ENCODE measurements around the gene SNX12. TPM values are rescaled to one million over a fixed set of nuclear protein-coding genes. Genes with fewer than 3 reads are reported as not detected.

The SNX12 gene
- total and polyA plus RNA-seq, 8 donors = 16.5 to 51.0 (median 47.2) TPM

GRCh38 chrX:71100581-71101505, 32.7 kb upstream of the SNX12 start:
- TF ChIP-seq POLR2A (IDR thresholded peaks at IDR 0.05) = no peak
- TF ChIP-seq POLR2AphosphoS5 (IDR thresholded peaks at IDR 0.05) = no peak
- no peak for TF ChIP-seq CTCF (IDR thresholded peaks at IDR 0.05)
- no peak for TF ChIP-seq EP300 (IDR thresholded peaks at IDR 0.05)
- 64 to 87% (median 82%) methylated on average over 15 to 31 of the region's 31 CpGs for WGBS, 5 donors
- Histone ChIP-seq H3K36me3 (peaks cover 0 to 7% (median 0%) of the 10 kb centered on the region in 4 donors), H3K4me3 (no peak overlapping the region), H3K27me3 (no peaks in the 10 kb centered on the region), H3K9me3 (no peaks in the 10 kb centered on the region), H3K4me1 (peaks cover 4 to 40% (median 24%) of the 10 kb centered on the region in 4 donors), H3K27ac (no peak overlapping the region)
- intact Hi-C loops (cut with DNase I; ENCODE audit: low total_unique reads) = no loop called here
- peak in 1 of 2 donors; percentile 24 for DNase-seq

- 46 to 92% (median 84%) methylated on average over 2 to 4 of the region's 4 CpGs for WGBS, 5 donors
- no peaks in the 10 kb centered on the region for H3K27me3 ChIP-seq
- H3K4me3 ChIP-seq = no peak overlapping the region
- H3K27ac ChIP-seq = no peak overlapping the region
- H3K36me3 ChIP-seq = peaks cover 0 to 7% (median 0%) of the 10 kb centered on the region in 4 donors
- TF ChIP-seq POLR2A (IDR thresholded peaks at IDR 0.05) (no peak), CTCF (IDR thresholded peaks at IDR 0.05) (no peak), POLR2AphosphoS5 (IDR thresholded peaks at IDR 0.05) (no peak), EP300 (IDR thresholded peaks at IDR 0.05) (no peak)
- H3K4me1 ChIP-seq = peaks cover 4 to 40% (median 26%) of the 10 kb centered on the region in 4 donors
- intact Hi-C loops (cut with DNase I; ENCODE audit: low total_unique reads) = no loop called here
- no peak for DNase-seq
- H3K9me3 ChIP-seq = no peaks in the 10 kb centered on the region
Observed at GRCh38 chrX:71099736-71100135, 31.6 kb upstream of the SNX12 start.

- Histone ChIP-seq H3K36me3 (peaks cover 0 to 7% (median 0%) of the 10 kb centered on the region in 4 donors), H3K4me1 (peaks cover 4 to 39% (median 24%) of the 10 kb centered on the region in 4 donors), H3K27me3 (no peaks in the 10 kb centered on the region), H3K4me3 (no peak overlapping the region), H3K27ac (no peak overlapping the region), H3K9me3 (no peaks in the 10 kb centered on the region)
- intact Hi-C loops (cut with DNase I; ENCODE audit: low total_unique reads) = no loop called here
- no peak for TF ChIP-seq POLR2AphosphoS5 (IDR thresholded peaks at IDR 0.05)
- TF ChIP-seq CTCF (IDR thresholded peaks at IDR 0.05) = no peak
- no peak for TF ChIP-seq EP300 (IDR thresholded peaks at IDR 0.05)
- TF ChIP-seq POLR2A (IDR thresholded peaks at IDR 0.05) = no peak
- peak in 1 of 2 donors; percentile 9 for DNase-seq
- 35 to 63% (median 43%) methylated on average over 5 of the region's 5 CpGs for WGBS, 5 donors
Observed at GRCh38 chrX:71098951-71099506, 30.9 kb upstream of the SNX12 start.

GRCh38 chrX:71098302-71098701, 30.2 kb upstream of the SNX12 start:
- no peak overlapping the region for H3K4me3 ChIP-seq

More at GRCh38 chrX:71098302-71098701, 30.2 kb upstream of the SNX12 start:
- TF ChIP-seq POLR2AphosphoS5 (IDR thresholded peaks at IDR 0.05) (no peak), CTCF (IDR thresholded peaks at IDR 0.05) (peak in 3 of 7 experiments; percentile 29 to 58 (median 36))
- intact Hi-C loops (cut with DNase I; ENCODE audit: low total_unique reads) = no loop called here
- DNase-seq = peak; percentile 60 to 78
- Histone ChIP-seq H3K27me3 (no peaks in the 10 kb centered on the region), H3K36me3 (peaks cover 0 to 7% (median 0%) of the 10 kb centered on the region in 4 donors), H3K9me3 (no peaks in the 10 kb centered on the region), H3K27ac (no peak overlapping the region), H3K4me1 (peaks cover 0 to 32% (median 21%) of the 10 kb centered on the region in 4 donors)
- 7 to 25% (median 13%) methylated on average over 2 of the region's 2 CpGs for WGBS, 5 donors

Measured in stomach (tissue), 9 donors.